HepG2 (cell line): ENCODE data around the gene MRPL50. TPM values are rescaled to one million over a fixed set of nuclear protein-coding genes. Genes with fewer than 3 reads are reported as not detected.

Experiments
- CBX2 ChIP-seq, 2 experiments: fragments of 200-600 bp in 1 of 2; sonication (generic); formaldehyde crosslinking in 1 of 2; IDR thresholded peaks; 2 replicates each; pipeline versions ENCODE4 v1.7.0 to v1.8.1; 2018 to 2022; ENCODE audit warnings: low read depth in 2 of 2, low read length in 1 of 2, mild to moderate bottlenecking in 1 of 2, missing genetic modification reagents in 1 of 2
- CBX5 ChIP-seq: sonication (generic); formaldehyde crosslinking; IDR thresholded peaks from 2 replicates; pipeline ENCODE4 v1.4.0; 2020; ENCODE audit warnings: missing genetic modification reagents, borderline replicate concordance
- HNRNPK ChIP-seq: fragments of 200-400 bp; formaldehyde crosslinking; IDR thresholded peaks from 2 replicates; pipeline ENCODE4 v1.6.1; 2018; ENCODE audit warnings: low read length, low read depth, moderate library complexity, mild to moderate bottlenecking; ENCODE audit not compliant: poor library complexity, severe bottlenecking
- ISL2 ChIP-seq: sonication (generic); formaldehyde crosslinking; IDR thresholded peaks from 2 replicates; pipeline ENCODE4 v1.5.0; 2020; ENCODE audit warnings: missing genetic modification reagents
- KLF11 ChIP-seq: IDR thresholded peaks from 2 replicates; pipeline ENCODE4 v1.6.1; 2016; ENCODE audit warnings: missing compliant biosample characterization
- MAF1 ChIP-seq: sonication (generic); formaldehyde crosslinking; IDR thresholded peaks from 2 replicates; pipeline ENCODE4 v1.5.0; 2020; ENCODE audit warnings: missing genetic modification reagents, borderline replicate concordance
- MAFK ChIP-seq, 2 experiments: IDR thresholded peaks in 1 of 2; conservative IDR thresholded peaks in 1 of 2; 2 replicates each; pipeline ENCODE4 v1.6.1; 2011; ENCODE audit warnings: improper control_type of control experiment in 2 of 2, low read length in 2 of 2
- POLR2AphosphoS5 ChIP-seq: IDR thresholded peaks from 2 replicates; pipeline ENCODE4 v1.6.1; 2012; ENCODE audit warnings: low read depth, low read length
- PRPF4 ChIP-seq: fragments of 200-400 bp; formaldehyde crosslinking; IDR thresholded peaks from 2 replicates; pipeline ENCODE4 v1.6.1; 2016; ENCODE audit warnings: low read length, low read depth; ENCODE audit not compliant: poor library complexity, severe bottlenecking
- PTBP1 ChIP-seq: fragments of 200-400 bp; formaldehyde crosslinking; IDR thresholded peaks from 2 replicates; pipeline ENCODE4 v1.6.1; 2018; ENCODE audit warnings: low read length, low read depth; ENCODE audit not compliant: poor library complexity, severe bottlenecking
- RXRA ChIP-seq: sonication (generic); formaldehyde crosslinking; IDR thresholded peaks from 2 replicates; pipeline ENCODE4 v1.5.1; 2020; ENCODE audit warnings: missing genetic modification reagents
- XBP1 ChIP-seq: sonication (generic); formaldehyde crosslinking; IDR thresholded peaks from 2 replicates; pipeline ENCODE4 v1.5.0; 2020; ENCODE audit warnings: missing genetic modification reagents
- ZNF3 ChIP-seq: IDR thresholded peaks from 2 replicates; pipeline ENCODE4 v1.7.0; 2017; ENCODE audit warnings: inconsistent platforms
- polyA plus RNA-seq, 8 experiments: library from polyadenylated mRNA; depleted of rRNA in 3 of 8; stranded (reverse) in 7 of 8; unstranded in 1 of 8; fragments of >200 nt; fragmentation: Illumina TruSeq in 4 of 8; extraction: Trizol in 4 of 8; gene quantifications; 2 replicates each; pipeline versions ENCODE4 v1.2.1 to v1.2.3, GENCODE V29; 2011 to 2016; ENCODE audit warnings: low read depth in 4 of 8, missing spikeins in 1 of 8, mixed read lengths in 1 of 8; ENCODE audit not compliant: insufficient read depth in 1 of 8
- total RNA-seq, 5 experiments: library from RNA; depleted of rRNA; stranded (reverse); fragments of >200 nt; fragmentation: Illumina TruSeq; extraction: Trizol; gene quantifications; 2 replicates each; pipeline ENCODE4 v1.2.3, GENCODE V29; 2016; ENCODE audit warnings: low read depth in 1 of 5
- TF ChIP-seq, protein P1 (sequence below): sonication (generic); formaldehyde crosslinking; IDR thresholded peaks from 2 replicates; pipeline ENCODE4 v1.5.1; 2020; ENCODE audit warnings: mild to moderate bottlenecking, moderate library complexity, missing genetic modification reagents
- TF ChIP-seq, protein P2 (sequence below): sonication (generic); formaldehyde crosslinking; IDR thresholded peaks from 2 replicates; pipeline ENCODE4 v1.5.0; 2020; ENCODE audit warnings: missing genetic modification reagents, mild to moderate bottlenecking, borderline replicate concordance
- TF ChIP-seq, protein P3 (sequence below): IDR thresholded peaks from 2 replicates; pipeline ENCODE4 v1.6.1; 2012; ENCODE audit warnings: low read depth, low read length, improper control_type of control experiment
- TF ChIP-seq, protein P4 (sequence below): sonication (generic); formaldehyde crosslinking; IDR thresholded peaks from 2 replicates; pipeline ENCODE4 v1.5.0; 2020; ENCODE audit warnings: missing genetic modification reagents
- TF ChIP-seq, protein P5 (sequence below): sonication (generic); formaldehyde crosslinking; IDR thresholded peaks from 2 replicates; pipeline ENCODE4 v1.4.0; 2020; ENCODE audit warnings: missing genetic modification reagents, borderline replicate concordance

Gene MRPL50
- total and polyA plus RNA-seq, 2 of the 13 experiments (the other 11 are each of a cell fraction or from before 2014, with no cell fraction given) = 37.1 to 70.0 TPM

DNA sequence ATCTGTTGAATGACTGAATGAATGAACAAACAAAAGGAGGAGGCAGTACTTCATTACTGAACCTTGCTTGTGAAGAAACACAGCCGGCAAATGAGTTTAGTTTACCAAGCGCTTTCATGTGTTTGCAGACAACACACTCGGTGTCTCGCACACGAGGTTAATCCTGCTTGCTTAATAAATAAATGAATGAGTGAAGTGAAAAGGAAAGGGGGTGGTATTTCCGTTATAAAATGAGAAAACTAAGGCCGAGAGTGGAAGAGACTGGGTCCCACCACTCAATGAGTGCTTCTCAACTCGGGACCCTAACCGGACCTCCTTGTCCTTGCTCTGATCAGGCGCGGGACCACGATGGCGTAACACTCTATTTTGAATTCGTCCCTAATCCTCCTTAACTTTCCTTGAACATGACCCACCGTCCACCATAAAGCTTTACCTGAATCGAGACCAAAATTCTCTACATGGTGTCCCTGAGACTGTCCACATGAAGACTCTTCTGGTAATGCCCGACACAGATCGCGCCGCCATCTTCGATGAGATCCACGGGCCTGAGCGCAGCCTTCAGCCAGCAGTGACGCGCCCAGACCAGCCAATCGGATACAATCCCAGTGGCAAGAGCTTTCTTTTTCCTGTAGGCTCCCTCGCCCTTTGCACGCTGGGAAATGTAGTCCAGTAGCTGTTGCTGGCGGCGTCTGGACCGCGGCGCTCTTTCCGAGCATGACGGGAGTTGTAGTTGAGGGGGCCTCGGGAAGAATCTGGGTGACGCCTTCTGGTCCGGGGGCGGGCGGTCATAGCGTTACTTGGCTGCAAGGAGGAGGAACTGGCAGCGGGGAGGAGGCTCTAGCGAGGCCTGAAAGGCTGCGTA lies at the start of gene MRPL50, which contains the start of gene ZNF189 (continued):
- TF ChIP-seq, protein P1, sequence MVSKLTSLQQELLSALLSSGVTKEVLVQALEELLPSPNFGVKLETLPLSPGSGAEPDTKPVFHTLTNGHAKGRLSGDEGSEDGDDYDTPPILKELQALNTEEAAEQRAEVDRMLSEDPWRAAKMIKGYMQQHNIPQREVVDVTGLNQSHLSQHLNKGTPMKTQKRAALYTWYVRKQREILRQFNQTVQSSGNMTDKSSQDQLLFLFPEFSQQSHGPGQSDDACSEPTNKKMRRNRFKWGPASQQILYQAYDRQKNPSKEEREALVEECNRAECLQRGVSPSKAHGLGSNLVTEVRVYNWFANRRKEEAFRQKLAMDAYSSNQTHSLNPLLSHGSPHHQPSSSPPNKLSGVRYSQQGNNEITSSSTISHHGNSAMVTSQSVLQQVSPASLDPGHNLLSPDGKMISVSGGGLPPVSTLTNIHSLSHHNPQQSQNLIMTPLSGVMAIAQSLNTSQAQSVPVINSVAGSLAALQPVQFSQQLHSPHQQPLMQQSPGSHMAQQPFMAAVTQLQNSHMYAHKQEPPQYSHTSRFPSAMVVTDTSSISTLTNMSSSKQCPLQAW = peak; percentile 96
- no peak for TF ChIP-seq HNRNPK
- TF ChIP-seq POLR2AphosphoS5 = peak; percentile 94
- no peak; the same call in 1 of the 2 replicates for TF ChIP-seq RXRA (CRISPR knock-in tag)
- no peak for TF ChIP-seq MAF1 (CRISPR knock-in tag)
- TF ChIP-seq ZNF3 = peak; percentile 67; the same call in 1 of the 2 replicates
- TF ChIP-seq KLF11 (CRISPR knock-in tag) = 0 out of 2 replicates have a peak, but pooled peaks have one; percentile 24
- TF ChIP-seq PTBP1 = no peak
- TF ChIP-seq XBP1 (CRISPR knock-in tag) = no peak
- TF ChIP-seq, protein P2, sequence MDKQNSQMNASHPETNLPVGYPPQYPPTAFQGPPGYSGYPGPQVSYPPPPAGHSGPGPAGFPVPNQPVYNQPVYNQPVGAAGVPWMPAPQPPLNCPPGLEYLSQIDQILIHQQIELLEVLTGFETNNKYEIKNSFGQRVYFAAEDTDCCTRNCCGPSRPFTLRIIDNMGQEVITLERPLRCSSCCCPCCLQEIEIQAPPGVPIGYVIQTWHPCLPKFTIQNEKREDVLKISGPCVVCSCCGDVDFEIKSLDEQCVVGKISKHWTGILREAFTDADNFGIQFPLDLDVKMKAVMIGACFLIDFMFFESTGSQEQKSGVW (CRISPR knock-in tag) = 0 out of 2 replicates have a peak, but pooled peaks have one; percentile 9
- TF ChIP-seq, protein P3, sequence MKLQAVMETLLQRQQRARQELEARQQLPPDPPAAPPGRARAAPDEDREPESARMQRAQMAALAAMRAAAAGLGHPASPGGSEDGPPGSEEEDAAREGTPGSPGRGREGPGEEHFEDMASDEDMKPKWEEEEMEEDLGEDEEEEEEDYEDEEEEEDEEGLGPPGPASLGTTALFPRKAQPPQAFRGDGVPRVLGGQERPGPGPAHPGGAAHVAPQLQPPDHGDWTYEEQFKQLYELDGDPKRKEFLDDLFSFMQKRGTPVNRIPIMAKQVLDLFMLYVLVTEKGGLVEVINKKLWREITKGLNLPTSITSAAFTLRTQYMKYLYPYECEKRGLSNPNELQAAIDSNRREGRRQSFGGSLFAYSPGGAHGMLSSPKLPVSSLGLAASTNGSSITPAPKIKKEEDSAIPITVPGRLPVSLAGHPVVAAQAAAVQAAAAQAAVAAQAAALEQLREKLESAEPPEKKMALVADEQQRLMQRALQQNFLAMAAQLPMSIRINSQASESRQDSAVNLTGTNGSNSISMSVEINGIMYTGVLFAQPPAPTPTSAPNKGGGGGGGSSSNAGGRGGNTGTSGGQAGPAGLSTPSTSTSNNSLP = peak; percentile 50
- TF ChIP-seq CBX2 (IDR thresholded peaks at IDR 0.05; ENCODE audit: low read depth, low read length) = no peak
- TF ChIP-seq CBX2 (CRISPR knock-in tag; IDR thresholded peaks at IDR 0.05; ENCODE audit: low read depth) = no peak
- TF ChIP-seq MAFK (conservative IDR thresholded peaks at IDR 0.05 in 1 of 2, IDR thresholded peaks at IDR 0.05 in 1 of 2; ENCODE audit: low read length in 2 of 2) = no peak
- TF ChIP-seq CBX5 (CRISPR knock-in tag) = peak; percentile 65
- no peak for TF ChIP-seq PRPF4
- TF ChIP-seq, protein P4, sequence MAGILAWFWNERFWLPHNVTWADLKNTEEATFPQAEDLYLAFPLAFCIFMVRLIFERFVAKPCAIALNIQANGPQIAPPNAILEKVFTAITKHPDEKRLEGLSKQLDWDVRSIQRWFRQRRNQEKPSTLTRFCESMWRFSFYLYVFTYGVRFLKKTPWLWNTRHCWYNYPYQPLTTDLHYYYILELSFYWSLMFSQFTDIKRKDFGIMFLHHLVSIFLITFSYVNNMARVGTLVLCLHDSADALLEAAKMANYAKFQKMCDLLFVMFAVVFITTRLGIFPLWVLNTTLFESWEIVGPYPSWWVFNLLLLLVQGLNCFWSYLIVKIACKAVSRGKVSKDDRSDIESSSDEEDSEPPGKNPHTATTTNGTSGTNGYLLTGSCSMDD = no peak
- TF ChIP-seq ISL2 = peak; percentile 68; the same call in 1 of the 2 replicates
- TF ChIP-seq, protein P5, sequence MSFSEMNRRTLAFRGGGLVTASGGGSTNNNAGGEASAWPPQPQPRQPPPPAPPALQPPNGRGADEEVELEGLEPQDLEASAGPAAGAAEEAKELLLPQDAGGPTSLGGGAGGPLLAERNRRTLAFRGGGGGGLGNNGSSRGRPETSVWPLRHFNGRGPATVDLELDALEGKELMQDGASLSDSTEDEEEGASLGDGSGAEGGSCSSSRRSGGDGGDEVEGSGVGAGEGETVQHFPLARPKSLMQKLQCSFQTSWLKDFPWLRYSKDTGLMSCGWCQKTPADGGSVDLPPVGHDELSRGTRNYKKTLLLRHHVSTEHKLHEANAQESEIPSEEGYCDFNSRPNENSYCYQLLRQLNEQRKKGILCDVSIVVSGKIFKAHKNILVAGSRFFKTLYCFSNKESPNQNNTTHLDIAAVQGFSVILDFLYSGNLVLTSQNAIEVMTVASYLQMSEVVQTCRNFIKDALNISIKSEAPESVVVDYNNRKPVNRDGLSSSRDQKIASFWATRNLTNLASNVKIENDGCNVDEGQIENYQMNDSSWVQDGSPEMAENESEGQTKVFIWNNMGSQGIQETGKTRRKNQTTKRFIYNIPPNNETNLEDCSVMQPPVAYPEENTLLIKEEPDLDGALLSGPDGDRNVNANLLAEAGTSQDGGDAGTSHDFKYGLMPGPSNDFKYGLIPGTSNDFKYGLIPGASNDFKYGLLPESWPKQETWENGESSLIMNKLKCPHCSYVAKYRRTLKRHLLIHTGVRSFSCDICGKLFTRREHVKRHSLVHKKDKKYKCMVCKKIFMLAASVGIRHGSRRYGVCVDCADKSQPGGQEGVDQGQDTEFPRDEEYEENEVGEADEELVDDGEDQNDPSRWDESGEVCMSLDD (CRISPR knock-in tag) = peak; percentile 16; the same call in 1 of the 2 replicates
